SKM-1 treated with dmso at 0.1 percent for 144 hours (cell line): ENCODE data around the gene PPIA.

Source experiments
- DNase-seq: peaks from one replicate; lab custom pipeline; 2025; ENCODE audit not compliant: unreplicated experiment; lab: John Stamatoyannopoulos, UW

The PPIA gene

DNA sequence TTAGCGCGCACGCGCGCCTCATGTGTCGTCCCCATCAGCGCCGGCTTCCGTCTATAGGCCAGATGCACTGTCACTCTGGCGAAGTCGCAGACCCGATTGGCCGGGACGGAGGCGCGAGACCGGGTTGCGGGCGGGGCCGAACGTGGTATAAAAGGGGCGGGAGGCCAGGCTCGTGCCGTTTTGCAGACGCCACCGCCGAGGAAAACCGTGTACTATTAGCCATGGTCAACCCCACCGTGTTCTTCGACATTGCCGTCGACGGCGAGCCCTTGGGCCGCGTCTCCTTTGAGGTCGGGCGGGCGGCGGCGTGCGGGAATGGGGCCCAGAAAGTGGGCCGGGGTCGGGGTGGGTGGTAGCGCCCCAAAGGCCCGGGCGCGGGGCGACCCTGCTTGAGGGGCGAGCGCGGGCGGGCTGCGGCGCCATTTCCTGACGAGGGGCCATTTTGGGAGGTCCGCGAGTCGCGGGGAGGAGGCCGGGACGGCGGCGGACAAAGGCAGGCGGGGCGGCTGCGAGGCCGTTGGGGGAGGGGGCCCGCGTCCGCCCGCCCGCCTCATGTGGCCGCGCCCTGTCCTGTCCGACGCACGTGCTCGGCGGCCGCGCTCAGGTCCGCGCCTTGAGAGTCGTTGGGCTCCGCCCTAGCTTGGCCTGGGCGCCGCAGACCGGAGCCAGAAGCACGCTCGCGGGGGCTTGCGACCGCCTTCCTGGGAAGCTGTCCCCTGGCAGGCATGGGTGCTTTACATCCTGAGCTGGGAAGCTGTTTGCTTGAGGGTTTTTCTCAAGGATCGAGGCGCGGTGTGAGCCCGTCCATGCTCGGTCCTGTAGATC lies at the start of gene PPIA:
Gene PPIA, plus strand, starts transcription at position 178 of the 825 bp plus-strand sequence. Its CDS starts 44 bp downstream, at position 222.
- peak; percentile 96 for DNase-seq

DNA sequence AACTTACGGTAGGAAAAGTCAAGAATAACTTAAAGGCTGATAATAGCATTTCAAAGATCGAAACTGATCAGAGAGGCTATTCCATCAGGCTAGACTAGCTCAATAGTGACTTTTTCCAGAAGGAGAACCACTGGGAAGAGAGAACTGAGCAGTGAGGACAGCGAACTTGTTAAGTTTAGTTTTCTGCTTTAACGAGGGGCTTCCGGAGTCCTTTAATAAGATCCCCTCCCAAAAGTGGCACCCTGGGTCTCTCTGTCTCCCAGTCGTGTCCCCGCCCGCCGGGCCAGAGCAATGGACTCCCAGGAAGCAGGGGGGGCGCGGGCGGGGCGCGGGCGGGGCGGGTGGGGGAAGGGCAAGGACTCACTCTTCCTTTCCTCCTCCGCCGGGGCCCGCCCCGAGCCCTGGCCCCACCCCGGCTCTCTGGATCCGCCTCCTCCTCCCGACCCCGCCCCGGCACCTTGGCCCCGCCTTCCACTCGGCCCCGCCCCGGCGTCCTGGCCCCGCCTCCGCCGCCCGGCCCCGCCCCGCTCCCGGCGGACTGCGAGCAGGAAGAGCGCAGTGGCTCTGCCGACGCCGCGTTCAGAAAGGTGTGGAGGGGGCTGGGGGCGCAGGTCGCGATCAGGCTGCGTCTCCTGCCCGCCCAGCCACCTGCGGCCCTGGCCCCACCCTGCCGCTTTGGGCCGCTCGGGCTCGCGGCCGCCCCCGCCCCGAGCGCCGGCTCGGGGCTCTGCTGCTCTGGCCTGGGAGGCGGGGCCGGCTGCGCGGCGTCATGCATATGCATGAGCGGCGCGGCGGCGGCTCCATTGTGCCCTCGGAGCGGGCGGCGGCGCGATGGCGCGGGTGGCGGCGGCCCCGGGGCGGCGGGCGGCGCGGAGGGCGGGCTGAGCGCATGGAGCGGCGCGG lies 48.2 kb upstream of the PPIA start, which contains the start of gene ZMIZ2:
Gene ZMIZ2, plus strand, starts transcription at position 803 of the 903 bp plus-strand sequence. CDS start 7,403 bp downstream, outside the sequence.
- peak; percentile 64 for DNase-seq

DNA sequence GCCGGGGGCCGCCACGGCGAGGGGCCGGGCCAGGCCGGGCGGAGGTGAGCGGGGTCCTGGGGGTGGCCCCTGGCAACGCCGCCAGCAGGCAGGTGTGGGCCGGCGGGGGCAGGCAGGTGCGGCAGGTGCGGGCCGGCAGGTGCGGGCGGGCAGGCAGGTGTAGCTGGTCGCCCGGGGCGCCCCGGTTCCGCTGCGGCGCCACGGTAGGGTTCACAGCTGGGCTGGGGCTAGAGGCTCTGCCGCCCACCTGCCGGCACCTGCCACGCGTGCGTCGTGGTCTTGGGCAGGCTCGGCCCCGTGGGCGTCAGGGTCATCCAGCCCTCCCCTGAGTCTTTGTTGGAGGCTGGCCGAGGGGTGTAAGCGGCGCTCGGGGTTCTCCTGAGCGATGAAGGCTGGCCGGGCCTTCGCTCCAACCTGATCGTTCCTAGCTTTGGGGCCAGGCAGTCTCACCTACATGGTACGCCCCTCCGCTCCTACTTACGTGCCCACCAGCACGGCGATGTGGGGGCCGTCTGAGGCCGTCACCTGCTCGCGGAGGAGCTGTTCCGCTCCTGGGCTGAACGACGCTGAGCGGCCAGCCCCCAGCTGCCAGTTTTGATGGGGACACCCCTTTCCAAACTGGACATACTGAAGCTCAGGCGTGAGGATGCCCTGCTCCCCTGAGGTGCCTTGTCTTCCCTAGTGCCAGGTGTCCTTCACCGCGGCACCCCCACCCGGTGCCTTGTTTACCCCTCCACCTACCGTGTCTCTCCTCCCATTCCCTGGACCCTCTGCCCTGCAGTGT lies 47.3 kb upstream of the PPIA start:
- DNase-seq, result no peak

DNA sequence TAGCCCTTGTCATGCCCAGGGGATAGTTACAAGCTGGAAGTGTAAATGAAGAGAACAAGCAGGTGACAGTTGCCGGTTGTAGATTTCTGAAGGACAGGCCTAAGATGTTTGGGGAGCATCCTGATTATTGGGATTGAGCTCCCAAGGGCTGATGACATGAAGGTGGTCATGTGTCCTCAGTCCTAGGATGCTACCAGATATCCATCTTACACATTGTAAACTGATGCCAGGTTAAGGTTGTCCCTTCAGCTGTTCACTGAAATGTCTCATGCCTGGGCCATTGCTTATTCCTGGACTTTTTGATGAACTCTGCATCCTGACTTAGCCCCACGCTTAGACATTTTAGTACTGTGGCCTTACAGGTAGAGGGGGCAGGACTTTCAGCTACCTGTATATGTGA lies 46.5 kb upstream of the PPIA start:
- DNase-seq, result no peak

DNA sequence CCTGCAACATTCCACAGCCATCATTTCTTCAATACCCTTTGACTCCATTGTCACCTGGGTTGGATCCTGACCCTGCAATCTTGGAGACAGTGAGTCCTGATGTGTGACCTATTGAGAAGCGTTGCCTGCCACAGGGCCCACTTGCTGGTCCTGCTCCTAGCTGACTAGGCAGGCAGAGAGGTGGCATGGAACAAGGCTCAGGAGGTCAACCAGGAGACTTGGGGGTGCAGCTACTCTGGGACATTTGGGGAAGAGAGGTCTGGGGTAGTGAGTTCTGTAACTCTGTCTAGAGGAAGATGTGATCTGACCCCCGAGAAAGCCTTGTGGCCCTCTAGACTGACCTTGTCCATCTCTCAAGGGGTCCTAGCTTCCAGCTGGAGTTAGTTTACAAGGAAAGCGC lies 46.1 kb upstream of the PPIA start:
- no peak for DNase-seq

DNA sequence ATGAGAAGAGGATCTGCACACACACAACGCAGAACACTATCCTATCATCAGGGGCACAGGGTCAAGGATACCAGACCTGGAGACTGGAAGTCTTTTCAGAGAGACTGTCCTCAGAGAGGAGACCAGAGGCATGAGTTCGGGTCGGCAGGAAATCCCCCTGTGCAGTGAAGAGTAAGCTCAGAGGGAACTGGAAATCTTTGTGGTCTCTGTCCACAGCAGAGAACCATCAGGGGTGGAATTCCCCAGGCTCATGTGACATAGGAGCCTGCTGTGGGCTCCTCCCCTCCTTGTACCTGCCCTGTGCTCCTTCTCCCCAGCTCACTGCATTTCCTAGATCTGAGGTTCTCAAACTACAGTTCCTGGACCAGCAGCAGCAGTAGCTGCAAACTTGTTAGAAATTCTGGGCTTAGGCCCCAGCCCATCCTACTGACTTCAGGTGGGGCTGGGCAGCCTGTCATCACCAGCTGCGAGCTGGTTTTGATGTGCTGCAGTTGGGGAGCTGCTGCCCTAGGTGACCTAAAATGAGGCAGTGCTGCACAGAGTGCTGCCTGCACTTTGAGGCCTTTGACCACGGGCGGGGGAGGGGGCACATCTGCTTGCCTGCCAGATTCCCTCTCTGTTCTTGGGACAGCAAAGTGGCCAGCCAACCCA lies 45.4 kb upstream of the PPIA start:
- DNase-seq, result no peak

DNA sequence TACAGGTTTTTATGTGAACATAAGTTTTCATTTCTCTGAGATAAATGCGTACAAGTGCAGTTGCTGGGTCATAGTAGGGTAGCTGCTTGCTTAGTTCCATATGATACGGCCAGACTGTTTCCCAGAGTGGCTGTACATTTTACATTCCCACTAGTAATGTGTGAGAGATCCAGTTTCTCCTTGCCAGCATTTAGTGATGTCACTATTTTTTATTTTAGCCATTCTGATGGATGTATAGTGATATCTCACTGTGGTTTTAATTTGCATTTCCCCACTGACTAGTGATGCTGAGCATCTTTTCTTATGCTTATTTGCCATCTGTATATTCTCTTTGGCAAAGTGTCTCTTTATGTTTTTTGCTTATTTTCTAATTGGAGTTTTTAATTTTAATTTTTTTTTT lies 43.7 kb upstream of the PPIA start:
- no peak for DNase-seq

DNA sequence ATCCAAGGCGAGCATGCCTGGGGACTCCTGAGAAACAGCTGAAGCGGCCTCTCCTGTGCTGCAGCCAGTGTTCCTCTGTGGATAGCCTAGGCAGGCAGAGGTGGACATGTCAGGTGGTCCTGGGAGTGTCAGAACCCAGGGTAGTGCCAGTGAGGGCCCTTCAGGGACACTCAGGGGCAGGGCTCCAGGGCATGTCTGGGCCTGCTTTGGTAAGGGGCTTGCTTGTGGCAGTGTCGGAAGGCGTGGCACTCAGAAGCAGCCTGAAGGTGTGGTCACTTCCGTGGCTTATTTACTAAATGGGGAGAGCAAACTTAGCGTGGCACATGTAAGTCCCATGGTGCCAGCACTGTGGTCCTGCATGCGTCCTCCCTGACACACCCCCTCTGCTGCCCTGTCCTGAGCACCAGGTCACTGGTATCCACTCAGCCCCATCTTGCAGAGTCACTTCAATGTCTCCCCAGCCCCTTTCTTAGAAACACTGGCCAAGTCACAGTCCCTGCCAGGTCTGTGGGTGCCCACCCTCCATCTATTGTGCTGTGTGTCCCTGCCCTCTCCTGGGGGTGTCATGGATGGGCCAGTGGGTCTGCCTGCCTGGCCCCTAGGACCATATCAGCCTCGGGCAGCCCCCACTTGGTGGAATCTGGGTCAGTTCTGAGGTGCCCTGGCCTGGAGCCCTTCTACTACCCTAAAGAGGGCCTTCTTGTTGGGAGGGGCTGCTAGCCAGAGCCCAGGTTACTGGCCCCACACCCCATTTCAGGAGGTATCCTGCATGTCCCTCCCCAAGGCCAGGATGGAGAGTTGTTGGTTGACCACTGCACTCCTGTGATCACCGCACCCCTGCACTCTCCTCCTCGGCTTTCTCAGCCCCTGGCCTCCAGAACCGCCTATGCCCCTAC lies 41.4 kb upstream of the PPIA start:
- DNase-seq, result no peak

DNA sequence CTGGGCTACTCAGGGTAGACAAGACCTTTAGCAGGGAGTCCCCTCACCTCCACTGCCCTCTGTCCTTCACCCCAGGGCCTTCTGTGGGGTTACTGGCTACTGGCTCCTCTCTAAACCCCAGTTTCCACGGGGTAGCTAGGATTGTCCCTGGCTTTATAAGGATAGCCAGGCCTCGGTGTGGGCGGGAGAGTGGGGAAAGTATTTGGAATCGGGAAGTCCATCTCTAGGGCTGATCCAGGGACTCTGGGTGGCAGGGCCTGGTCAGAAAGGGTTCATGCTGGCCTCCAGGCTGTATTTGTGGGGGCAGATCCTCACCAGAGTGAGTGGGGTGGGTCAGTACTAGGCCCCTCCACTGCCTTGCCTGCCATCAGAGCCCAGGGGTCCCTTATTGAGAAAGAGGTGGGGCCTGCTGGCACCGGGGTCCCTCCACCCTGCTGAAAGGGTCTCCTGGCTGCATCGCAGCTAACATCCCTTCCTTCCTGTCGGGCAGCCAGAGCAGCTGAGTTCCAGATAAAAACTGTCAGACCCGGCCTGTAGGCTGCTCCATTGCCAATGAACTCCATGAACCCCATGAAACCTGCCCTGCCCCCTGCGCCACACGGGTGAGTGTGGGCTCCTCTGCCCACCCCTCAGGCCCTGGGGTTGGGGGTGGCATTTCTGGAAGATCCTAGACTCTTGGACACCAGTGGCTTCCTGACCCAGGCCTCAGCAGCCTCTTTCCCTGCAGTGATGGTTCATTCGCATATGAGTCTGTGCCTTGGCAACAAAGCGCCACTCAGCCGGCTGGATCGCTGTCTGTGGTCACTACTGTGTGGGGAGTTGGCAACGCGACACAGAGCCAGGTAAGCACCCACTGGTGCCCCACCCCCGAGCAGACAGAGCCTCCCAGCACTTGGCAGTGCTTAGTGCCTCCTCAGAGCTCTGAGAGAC lies 40.5 kb upstream of the PPIA start:
- no peak for DNase-seq

DNA sequence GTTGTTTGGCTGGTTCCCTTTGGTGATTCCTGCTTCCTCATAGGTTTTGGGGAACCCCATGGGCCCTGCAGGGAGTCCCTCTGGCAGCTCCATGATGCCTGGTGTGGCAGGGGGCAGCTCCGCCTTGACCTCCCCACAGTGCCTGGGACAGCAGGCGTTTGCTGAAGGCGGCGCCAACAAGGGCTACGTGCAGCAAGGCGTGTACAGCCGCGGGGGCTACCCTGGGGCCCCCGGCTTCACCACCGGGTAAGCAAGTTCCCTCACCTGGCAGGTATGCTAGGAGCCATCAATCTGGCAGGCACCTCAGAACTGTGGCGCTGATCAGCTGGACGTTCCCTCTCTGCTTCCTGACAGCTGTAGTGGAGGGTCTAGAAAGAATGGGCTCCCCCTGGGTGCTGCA lies 39.6 kb upstream of the PPIA start:
- no peak for DNase-seq

DNA sequence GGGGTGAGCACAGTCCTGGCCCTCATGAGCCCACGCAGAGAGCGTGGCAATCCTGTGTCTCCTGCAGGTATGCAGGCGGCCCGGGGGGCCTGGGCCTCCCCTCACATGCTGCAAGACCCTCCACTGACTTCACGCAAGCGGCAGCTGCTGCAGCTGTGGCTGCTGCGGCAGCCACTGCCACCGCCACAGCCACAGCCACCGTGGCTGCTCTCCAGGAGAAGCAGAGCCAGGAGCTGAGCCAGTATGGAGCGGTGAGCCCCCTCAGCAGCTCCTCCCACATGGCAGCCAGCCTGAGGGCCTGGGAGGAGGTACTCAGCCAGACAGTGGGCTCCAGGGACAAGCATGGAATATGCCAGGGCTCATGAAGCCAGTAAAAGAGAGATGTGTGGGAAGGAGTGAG lies 39.2 kb upstream of the PPIA start:
- DNase-seq, result no peak

DNA sequence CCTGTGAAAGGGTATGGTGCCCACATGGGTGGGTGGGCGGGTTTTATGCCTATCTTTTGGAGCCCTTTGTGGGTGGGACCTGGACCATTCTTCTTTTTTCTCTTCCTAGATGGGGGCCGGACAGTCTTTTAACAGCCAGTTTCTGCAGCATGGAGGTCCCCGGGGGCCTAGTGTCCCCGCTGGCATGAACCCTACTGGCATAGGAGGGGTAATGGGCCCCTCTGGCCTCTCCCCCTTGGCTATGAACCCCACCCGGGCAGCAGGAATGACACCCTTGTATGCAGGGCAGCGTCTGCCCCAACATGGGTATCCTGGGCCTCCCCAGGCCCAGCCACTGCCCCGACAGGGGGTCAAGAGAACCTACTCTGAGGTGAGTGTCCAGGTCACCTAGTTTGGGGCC lies 38.7 kb upstream of the PPIA start:
- no peak for DNase-seq

DNA sequence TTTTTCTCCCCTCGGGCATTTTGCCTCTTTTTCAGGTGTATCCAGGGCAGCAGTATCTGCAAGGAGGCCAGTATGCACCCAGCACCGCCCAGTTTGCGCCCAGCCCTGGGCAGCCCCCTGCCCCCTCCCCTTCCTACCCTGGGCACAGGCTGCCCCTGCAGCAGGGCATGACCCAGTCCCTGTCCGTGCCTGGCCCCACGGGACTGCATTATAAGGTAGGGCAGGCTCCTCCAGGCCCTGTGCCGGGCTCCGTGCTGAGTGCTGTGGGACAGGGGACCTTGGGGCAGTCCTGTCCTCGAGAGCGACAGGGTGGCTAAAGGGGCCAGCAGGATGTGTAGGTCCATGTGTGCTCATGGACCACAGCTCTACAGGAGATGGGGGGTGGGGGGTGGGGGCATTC lies 37.2 kb upstream of the PPIA start:
- no peak for DNase-seq

DNA sequence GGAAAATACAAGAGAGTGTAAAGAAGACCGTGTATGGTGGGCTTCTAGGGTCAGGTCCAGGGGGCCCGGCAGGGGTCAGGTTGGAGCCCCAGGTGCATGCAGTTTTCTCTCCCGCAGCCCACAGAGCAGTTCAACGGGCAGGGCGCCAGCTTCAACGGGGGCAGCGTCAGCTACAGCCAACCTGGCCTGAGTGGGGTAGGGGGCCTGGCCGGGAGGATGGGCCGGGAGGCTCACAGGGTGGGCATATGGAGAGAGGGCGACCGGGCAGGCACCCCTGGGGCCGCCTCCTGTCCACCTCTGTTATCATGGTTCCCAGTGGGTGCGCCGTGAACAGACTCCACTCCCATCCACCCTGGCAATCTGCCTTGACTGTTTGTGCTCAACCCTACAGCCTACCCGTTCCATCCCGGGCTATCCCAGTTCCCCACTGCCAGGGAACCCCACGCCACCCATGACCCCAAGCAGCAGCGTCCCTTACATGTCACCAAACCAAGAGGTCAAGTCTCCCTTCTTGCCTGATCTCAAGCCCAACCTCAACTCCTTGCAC lies 36.4 kb upstream of the PPIA start:
- DNase-seq, result no peak

DNA sequence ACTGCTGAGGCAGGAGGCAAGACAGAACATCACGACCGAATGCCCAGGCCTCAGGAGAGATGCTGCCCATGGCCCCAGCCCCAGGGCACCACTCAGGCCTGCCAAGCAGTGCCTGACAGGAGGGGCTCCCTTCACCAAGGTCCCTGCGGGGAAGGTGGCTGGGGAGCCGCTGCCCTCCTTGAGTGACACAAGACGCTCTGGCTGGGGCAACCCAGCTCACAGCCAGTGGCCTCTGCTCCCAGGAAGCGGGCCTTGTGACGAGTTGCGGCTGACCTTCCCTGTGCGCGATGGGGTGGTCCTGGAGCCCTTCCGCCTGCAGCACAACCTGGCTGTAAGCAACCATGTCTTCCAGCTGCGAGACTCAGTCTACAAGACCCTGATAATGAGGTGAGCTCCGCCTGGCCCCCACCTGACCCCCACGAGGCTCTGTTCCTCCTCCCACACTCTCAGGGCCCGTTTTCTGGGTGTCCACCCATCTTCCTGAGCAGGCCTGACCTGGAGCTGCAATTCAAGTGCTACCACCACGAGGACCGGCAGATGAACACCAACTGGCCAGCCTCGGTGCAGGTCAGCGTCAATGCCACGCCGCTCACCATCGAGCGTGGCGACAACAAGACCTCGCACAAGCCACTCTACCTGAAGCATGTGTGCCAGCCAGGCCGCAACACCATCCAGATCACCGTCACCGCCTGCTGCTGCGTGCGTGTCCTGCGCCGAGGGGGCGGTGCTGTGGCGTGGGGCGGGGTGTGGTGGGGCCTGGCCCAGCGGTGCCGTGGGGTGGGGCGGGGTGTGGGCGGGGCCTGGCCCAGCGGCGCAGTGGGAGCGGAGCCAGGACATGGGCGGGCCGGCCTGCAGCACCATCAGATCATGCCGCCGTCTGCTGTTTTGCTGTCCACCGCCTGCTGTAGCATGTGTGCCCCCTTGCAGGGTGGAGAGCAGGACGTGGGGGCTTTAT lies 35.0 kb upstream of the PPIA start:
- no peak for DNase-seq

DNA sequence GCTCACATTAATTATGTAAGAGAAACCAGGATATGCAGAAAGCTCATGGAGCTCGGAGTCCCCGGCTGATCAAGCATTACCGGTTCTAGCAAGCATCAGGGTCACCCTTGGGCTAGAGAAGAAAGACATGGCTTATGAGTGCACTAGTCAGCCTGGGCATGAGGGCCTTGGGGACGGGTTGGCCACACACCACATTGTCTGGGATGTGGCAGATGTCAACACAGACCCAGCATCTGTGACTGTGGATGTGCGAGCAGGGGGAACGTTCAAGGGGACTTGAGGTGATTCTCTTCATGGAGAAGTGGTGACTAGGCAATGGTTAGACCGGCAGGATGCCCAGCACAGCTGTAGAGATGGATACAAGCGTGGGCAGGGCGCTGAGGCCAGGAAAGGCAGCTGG lies 34.2 kb upstream of the PPIA start:
- no peak for DNase-seq
